HL-60 (cell line): ENCODE measurements around the gene DTX1.

ENCODE experiments used
- DNase-seq, 2 experiments: peaks; one replicate each; pipeline ENCODE4 v3.0.0-alpha.2; 2010 to 2020; ENCODE audit warnings: low read depth in 1 of 2, low spot score in 1 of 2
- H3K27ac ChIP-seq: fragments of 250-450 bp; sonication (Bioruptor Pico); replicated peaks from 2 replicates; pipeline ENCODE4 v1.5.1; 2020; ENCODE audit warnings: mild to moderate bottlenecking, moderate library complexity
- H3K27me3 ChIP-seq: fragments of 250-450 bp; sonication (Bioruptor Pico); 2 replicates; pipeline ENCODE4 v1.5.1; 2021; ENCODE audit warnings: mild to moderate bottlenecking, moderate library complexity; ENCODE audit not compliant: insufficient read depth, poor library complexity, severe bottlenecking
- H3K4me3 ChIP-seq: replicated peaks from 2 replicates; pipeline ENCODE4 v1.5.1; 2011; ENCODE audit warnings: mild to moderate bottlenecking, control low read depth, low read length; ENCODE audit not compliant: insufficient read depth
- GABPA ChIP-seq: IDR thresholded peaks from 2 replicates; pipeline ENCODE4 v1.6.1; 2012; ENCODE audit warnings: low read depth
- POLR2AphosphoS5 ChIP-seq: IDR thresholded peaks from 2 replicates; pipeline ENCODE4 v1.6.1; 2012; ENCODE audit warnings: low read depth
- SPI1 ChIP-seq: IDR thresholded peaks from 2 replicates; pipeline ENCODE4 v1.6.1; 2012; ENCODE audit warnings: low read depth, mild to moderate bottlenecking, borderline replicate concordance
- TF ChIP-seq, protein P1 (sequence below): IDR thresholded peaks from one replicate; pipeline ENCODE4 v1.5.1; 2011; ENCODE audit warnings: low read length, control low read depth, inconsistent platforms; ENCODE audit not compliant: insufficient read depth
- TF ChIP-seq, protein P2 (sequence below): IDR thresholded peaks from 2 replicates; pipeline ENCODE4 v1.6.1; 2012; ENCODE audit warnings: low read depth; ENCODE audit not compliant: insufficient replicate concordance

DTX1 gene

DNA sequence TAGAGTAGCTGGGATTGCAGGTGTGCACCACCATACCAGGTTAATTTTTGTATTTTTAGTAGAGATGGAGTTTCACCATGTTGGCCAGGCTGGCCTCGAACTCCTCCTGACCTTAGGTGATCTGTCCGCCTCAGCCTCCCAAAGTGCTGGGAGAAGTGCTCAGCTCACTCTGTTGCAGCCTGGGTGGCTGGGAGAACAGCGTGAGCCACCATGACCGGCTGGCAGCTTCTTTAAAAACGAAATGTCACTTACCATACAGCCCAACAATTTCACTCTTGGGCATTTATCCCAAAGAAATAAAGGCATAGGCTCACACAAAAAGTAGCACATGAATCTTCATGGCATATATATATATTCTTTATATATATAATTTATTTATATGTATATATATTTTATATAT lies 88.3 kb downstream of the DTX1 start:
- no peak overlapping the region for H3K4me3 ChIP-seq
- H3K27ac ChIP-seq: 0 out of 2 replicates have a peak overlapping the region, but pooled peaks have one; percentile 16
- no peak for DNase-seq
- H3K27me3 ChIP-seq: no peaks in the 10 kb centered on the region
- TF ChIP-seq, protein P1, sequence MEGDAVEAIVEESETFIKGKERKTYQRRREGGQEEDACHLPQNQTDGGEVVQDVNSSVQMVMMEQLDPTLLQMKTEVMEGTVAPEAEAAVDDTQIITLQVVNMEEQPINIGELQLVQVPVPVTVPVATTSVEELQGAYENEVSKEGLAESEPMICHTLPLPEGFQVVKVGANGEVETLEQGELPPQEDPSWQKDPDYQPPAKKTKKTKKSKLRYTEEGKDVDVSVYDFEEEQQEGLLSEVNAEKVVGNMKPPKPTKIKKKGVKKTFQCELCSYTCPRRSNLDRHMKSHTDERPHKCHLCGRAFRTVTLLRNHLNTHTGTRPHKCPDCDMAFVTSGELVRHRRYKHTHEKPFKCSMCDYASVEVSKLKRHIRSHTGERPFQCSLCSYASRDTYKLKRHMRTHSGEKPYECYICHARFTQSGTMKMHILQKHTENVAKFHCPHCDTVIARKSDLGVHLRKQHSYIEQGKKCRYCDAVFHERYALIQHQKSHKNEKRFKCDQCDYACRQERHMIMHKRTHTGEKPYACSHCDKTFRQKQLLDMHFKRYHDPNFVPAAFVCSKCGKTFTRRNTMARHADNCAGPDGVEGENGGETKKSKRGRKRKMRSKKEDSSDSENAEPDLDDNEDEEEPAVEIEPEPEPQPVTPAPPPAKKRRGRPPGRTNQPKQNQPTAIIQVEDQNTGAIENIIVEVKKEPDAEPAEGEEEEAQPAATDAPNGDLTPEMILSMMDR: no peak
- TF ChIP-seq POLR2AphosphoS5 (no peak), SPI1 (no peak), GABPA (no peak)
- TF ChIP-seq, protein P2, sequence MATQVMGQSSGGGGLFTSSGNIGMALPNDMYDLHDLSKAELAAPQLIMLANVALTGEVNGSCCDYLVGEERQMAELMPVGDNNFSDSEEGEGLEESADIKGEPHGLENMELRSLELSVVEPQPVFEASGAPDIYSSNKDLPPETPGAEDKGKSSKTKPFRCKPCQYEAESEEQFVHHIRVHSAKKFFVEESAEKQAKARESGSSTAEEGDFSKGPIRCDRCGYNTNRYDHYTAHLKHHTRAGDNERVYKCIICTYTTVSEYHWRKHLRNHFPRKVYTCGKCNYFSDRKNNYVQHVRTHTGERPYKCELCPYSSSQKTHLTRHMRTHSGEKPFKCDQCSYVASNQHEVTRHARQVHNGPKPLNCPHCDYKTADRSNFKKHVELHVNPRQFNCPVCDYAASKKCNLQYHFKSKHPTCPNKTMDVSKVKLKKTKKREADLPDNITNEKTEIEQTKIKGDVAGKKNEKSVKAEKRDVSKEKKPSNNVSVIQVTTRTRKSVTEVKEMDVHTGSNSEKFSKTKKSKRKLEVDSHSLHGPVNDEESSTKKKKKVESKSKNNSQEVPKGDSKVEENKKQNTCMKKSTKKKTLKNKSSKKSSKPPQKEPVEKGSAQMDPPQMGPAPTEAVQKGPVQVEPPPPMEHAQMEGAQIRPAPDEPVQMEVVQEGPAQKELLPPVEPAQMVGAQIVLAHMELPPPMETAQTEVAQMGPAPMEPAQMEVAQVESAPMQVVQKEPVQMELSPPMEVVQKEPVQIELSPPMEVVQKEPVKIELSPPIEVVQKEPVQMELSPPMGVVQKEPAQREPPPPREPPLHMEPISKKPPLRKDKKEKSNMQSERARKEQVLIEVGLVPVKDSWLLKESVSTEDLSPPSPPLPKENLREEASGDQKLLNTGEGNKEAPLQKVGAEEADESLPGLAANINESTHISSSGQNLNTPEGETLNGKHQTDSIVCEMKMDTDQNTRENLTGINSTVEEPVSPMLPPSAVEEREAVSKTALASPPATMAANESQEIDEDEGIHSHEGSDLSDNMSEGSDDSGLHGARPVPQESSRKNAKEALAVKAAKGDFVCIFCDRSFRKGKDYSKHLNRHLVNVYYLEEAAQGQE: no peak

- Histone ChIP-seq H3K27ac (no peak overlapping the region), H3K27me3 (no peaks in the 10 kb centered on the region), H3K4me3 (no peak overlapping the region)
- TF ChIP-seq, protein P2: no peak
- TF ChIP-seq GABPA: no peak
- no peak for TF ChIP-seq SPI1
- TF ChIP-seq, protein P1: no peak
- TF ChIP-seq POLR2AphosphoS5: no peak
- DNase-seq: no peak
These were observed 89.4 kb downstream of the DTX1 start for GRCh38 chr12:113145720-113146551.

GRCh38 chr12:113146999-113147398 lies 90.5 kb downstream of the DTX1 start:
- Histone ChIP-seq H3K4me3 (no peak overlapping the region), H3K27me3 (no peaks in the 10 kb centered on the region), H3K27ac (no peak overlapping the region)
- DNase-seq: no peak
- no peak for TF ChIP-seq POLR2AphosphoS5
- TF ChIP-seq, protein P2: no peak
- no peak for TF ChIP-seq SPI1
- TF ChIP-seq GABPA: no peak
- TF ChIP-seq, protein P1: no peak
